Tibial nerve (tissue), 3 donors: Measurements from ENCODE around the gene NCEH1.

Source experiments
- POLR2A ChIP-seq, 2 donors: fragments of 450-650 bp; IDR thresholded peaks; one replicate each; pipeline ENCODE4 v1.6.1; 2017; ENCODE audit warnings: antibody characterized with exemption in 2 of 2, mild to moderate bottlenecking in 2 of 2, moderate library complexity in 2 of 2
- TF ChIP-seq, protein P1 (sequence below), 5 experiments: fragments of 200-600 bp in 3 of 5; fragments of 450-650 bp in 2 of 5; sonication (generic) in 3 of 5; IDR thresholded peaks; one replicate each; pipeline ENCODE4 v1.5.1; 2016 to 2019; ENCODE audit warnings: antibody characterized with exemption in 5 of 5, mild to moderate bottlenecking in 3 of 5, moderate library complexity in 2 of 5

DNA sequence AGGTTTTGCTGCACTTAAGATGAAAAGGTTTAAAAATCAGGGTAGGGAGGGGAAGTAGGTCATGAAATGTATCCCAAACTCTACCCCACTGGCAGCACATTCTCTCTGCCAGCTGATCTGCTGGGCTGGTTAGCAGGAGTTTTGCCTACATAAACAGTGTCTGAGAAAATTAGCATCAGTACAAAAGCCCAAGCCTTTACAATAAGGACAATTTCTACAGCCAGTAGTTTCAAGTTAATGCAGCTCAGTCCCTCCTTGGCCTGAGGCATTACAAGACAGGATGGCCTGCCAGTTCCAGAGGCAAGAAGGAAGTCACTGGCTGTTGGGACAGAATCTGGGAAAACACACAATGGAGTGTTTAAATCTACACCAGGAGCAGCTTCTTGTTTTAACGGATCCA lies 32.8 kb downstream of the NCEH1 start:
- no peak for TF ChIP-seq POLR2A (IDR thresholded peaks at IDR 0.05)
- TF ChIP-seq, protein P1, sequence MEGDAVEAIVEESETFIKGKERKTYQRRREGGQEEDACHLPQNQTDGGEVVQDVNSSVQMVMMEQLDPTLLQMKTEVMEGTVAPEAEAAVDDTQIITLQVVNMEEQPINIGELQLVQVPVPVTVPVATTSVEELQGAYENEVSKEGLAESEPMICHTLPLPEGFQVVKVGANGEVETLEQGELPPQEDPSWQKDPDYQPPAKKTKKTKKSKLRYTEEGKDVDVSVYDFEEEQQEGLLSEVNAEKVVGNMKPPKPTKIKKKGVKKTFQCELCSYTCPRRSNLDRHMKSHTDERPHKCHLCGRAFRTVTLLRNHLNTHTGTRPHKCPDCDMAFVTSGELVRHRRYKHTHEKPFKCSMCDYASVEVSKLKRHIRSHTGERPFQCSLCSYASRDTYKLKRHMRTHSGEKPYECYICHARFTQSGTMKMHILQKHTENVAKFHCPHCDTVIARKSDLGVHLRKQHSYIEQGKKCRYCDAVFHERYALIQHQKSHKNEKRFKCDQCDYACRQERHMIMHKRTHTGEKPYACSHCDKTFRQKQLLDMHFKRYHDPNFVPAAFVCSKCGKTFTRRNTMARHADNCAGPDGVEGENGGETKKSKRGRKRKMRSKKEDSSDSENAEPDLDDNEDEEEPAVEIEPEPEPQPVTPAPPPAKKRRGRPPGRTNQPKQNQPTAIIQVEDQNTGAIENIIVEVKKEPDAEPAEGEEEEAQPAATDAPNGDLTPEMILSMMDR (IDR thresholded peaks at IDR 0.05): no peak
